Activated B cell treated with CpG ODN at 0.5 μM for 24 hours (primary cell): ENCODE data around the gene ZNF799. TPM values are rescaled to one million over a fixed set of nuclear protein-coding genes. Genes with fewer than 3 reads are reported as not detected.
"Not testable (repeated sequence)": the region's sequence is repeated elsewhere in the genome, so short reads cannot be mapped to it uniquely, and the experiment has no call there.

ENCODE experiments used
- ATAC-seq: fragments of 200-7000 bp; cut with Tn5 transposase; one replicate; pipeline ENCODE4 v1.10.0; 2021; ENCODE audit warnings: low read depth, mild to moderate bottlenecking, moderate library complexity
- CTCF ChIA-PET: fragments of 350-600 bp; sonication (Branson Sonifier 250); formaldehyde crosslinking; loops from one replicate; lab custom pipeline; 2021; ENCODE audit warnings: antibody characterized with exemption; lab: Charles Lee
- POLR2A ChIA-PET: fragments of 350-600 bp; sonication (Branson Sonifier 250); formaldehyde crosslinking; loops from one replicate; lab custom pipeline; 2021; ENCODE audit warnings: antibody characterized with exemption; lab: Charles Lee
- DNase-seq: peaks from one replicate; pipeline ENCODE4 v3.0.0; 2022
- H3K27ac Mint-ChIP-seq: one replicate; pipeline ENCODE4 v1.8.0; 2020; ENCODE audit warnings: mixed read lengths
- H3K27me3 Mint-ChIP-seq: one replicate; pipeline ENCODE4 v1.8.0; 2021; ENCODE audit warnings: mixed read lengths
- H3K36me3 Mint-ChIP-seq: one replicate; pipeline ENCODE4 v1.8.0; 2021; ENCODE audit warnings: low read depth, mixed read lengths
- H3K4me1 Mint-ChIP-seq: one replicate; pipeline ENCODE4 v1.8.0; 2021; ENCODE audit warnings: mixed read lengths
- H3K4me3 Mint-ChIP-seq: one replicate; pipeline ENCODE4 v1.8.0; 2020; ENCODE audit warnings: mild to moderate bottlenecking, mixed read lengths
- H3K9me3 Mint-ChIP-seq: one replicate; pipeline ENCODE4 v1.8.0; 2020; ENCODE audit warnings: mixed read lengths
- intact Hi-C: fragments of 100-400 bp; cut with micrococcal nuclease; formaldehyde crosslinking; loops from one replicate; pipeline ENCODE4 v1.15.1; 2024
- total RNA-seq: library from RNA; stranded (reverse); gene quantifications from 2 replicates; pipeline ENCODE4 v1.2.3, GENCODE V29; 2022
- TF ChIP-seq, protein P1 (sequence below): fragments of 200-600 bp; IDR thresholded peaks from one replicate; pipeline ENCODE4 v1.8.0; 2022; ENCODE audit warnings: antibody characterized with exemption, mild to moderate bottlenecking

Gene ZNF799
- total RNA-seq = 6.8 and 6.9 TPM in 2 replicates

DNA sequence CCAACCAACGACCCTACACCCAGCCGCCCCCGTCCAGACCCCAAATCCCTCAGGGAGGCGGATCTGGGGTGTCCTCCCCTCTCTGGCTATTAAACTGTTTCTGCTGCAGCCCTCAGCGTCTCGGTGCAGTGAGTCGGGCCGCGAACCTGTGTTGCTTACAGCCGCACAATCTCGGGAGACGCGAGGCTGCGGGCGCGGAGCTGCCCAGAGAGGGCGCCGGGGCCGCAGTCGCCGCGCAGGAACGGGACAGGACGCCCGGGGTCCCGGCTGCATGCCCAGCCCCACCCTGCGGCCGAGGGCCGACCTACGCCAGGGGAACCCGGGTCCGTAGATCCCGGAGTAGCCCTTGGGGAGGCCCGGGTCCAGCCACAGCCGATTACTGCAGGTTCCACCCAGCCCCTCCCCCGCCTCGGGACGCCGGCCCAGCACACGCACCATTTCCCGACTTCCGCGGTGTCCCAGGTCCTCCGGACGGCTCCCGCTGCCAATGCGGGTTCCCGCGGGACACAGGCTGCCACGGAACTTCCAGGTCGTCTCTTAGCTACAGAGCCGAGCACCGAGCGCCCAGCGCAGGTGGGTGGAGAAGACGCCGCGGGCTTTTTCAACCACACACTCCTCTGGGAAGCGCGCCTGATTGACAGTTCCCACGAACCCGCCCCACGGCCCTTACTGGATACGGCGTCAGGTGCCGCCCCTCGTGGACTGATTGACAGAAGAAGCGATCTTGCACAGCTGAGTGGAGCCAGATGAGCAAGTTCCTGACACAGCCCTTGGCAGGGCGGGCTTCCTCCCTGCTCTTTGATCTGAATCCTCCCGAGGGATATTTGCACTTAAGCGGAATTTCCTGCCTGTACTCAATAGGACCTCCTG lies at the start of gene ZNF799:
Gene ZNF799 (minus strand): TSS at position 639 of the 870 bp plus-strand sequence. CDS start 201 bp downstream, at position 438.
- peak; percentile 83 for DNase-seq
- TF ChIP-seq, protein P1, sequence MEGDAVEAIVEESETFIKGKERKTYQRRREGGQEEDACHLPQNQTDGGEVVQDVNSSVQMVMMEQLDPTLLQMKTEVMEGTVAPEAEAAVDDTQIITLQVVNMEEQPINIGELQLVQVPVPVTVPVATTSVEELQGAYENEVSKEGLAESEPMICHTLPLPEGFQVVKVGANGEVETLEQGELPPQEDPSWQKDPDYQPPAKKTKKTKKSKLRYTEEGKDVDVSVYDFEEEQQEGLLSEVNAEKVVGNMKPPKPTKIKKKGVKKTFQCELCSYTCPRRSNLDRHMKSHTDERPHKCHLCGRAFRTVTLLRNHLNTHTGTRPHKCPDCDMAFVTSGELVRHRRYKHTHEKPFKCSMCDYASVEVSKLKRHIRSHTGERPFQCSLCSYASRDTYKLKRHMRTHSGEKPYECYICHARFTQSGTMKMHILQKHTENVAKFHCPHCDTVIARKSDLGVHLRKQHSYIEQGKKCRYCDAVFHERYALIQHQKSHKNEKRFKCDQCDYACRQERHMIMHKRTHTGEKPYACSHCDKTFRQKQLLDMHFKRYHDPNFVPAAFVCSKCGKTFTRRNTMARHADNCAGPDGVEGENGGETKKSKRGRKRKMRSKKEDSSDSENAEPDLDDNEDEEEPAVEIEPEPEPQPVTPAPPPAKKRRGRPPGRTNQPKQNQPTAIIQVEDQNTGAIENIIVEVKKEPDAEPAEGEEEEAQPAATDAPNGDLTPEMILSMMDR = no peak
- Mint-ChIP-seq H3K36me3 (peaks cover 4% of the 10 kb centered on the region), H3K4me3 (peak within 1 kb of the TSS; percentile 92), H3K4me1 (peaks cover 22% of the 10 kb centered on the region), H3K27ac (peak within 1 kb of the TSS; percentile 77), H3K27me3 (no peaks in the 10 kb centered on the region), H3K9me3 (no peaks in the 10 kb centered on the region)
- intact Hi-C loops = loop anchor here (1.0 to 2.0 kb wide), 8 partner anchors 36 to 238 kb away; partner anchors contain the start of genes ZNF136, ZNF44, ZNF442 and ZNF443
- CTCF ChIA-PET = no interaction called here
- POLR2A ChIA-PET = interaction anchor here (0.6 to 3.1 kb wide), 9 partner anchors 15 to 1497 kb away, joined by 3 to 12 read pairs (median 6); partner anchors contain the start of genes ZNF136, ZNF44, ZNF442 and ZNF443
- peak; percentile 89 for ATAC-seq

DNA sequence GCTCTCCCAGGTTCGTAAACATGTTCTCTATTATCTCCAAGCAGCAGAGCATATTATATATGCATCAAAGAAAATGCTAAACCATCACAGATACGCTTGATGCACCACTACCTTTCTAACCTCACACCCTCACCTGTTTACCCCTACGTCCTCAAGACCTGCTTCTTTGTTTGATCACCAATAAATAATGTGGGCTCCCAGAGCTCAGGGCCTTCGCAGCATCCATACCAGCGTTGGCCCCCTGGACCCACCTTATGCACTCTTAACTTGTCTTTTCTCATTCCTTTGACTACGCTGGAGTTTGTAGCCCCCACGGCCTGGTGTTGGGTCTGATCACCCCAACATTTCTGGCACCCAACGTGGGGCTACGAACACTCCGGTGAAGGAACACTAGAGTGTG lies 49.8 kb upstream of the ZNF799 start:
- intact Hi-C loops = no loop called here
- Mint-ChIP-seq H3K36me3 (peaks cover 23% of the 10 kb centered on the region), H3K4me1 (no peaks in the 10 kb centered on the region), H3K4me3 (no peak overlapping the region), H3K9me3 (peaks cover 15% of the 10 kb centered on the region), H3K27me3 (no peaks in the 10 kb centered on the region), H3K27ac (no peak overlapping the region)
- ATAC-seq (no peak), DNase-seq (no peak)
- ChIA-PET CTCF (no interaction called here), POLR2A (no interaction called here)
- TF ChIP-seq, protein P1 = no peak

DNA sequence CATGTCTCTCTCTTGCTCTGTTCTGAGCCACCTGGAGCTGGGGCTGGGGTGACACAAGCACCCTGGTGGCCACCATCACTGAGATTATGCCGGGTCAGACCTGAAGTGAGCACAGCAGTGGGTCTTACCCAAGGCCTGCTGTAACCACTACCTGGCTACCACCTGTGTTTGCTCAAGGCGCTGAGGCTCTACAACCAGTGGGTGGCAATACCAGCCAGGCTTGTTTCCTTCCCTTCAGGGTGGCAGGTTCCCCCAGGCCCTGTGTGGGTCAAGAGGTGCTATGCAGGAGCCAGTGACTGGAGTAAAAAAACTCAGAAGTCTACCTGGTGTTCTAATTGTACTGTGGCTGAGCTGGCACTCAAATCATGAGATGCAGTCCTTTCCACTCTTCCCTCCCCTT lies 47.7 kb upstream of the ZNF799 start:
- intact Hi-C loops = no loop called here
- TF ChIP-seq, protein P1 = no peak
- no peaks in the 10 kb centered on the region for H3K4me1 Mint-ChIP-seq
- POLR2A ChIA-PET = no interaction called here
- CTCF ChIA-PET = no interaction called here
- peaks cover 15% of the 10 kb centered on the region for H3K9me3 Mint-ChIP-seq
- H3K4me3 Mint-ChIP-seq = no peak overlapping the region
- no peak overlapping the region for H3K27ac Mint-ChIP-seq
- peaks cover 18% of the 10 kb centered on the region for H3K36me3 Mint-ChIP-seq
- ATAC-seq (no peak), DNase-seq (no peak)
- H3K27me3 Mint-ChIP-seq = no peaks in the 10 kb centered on the region

DNA sequence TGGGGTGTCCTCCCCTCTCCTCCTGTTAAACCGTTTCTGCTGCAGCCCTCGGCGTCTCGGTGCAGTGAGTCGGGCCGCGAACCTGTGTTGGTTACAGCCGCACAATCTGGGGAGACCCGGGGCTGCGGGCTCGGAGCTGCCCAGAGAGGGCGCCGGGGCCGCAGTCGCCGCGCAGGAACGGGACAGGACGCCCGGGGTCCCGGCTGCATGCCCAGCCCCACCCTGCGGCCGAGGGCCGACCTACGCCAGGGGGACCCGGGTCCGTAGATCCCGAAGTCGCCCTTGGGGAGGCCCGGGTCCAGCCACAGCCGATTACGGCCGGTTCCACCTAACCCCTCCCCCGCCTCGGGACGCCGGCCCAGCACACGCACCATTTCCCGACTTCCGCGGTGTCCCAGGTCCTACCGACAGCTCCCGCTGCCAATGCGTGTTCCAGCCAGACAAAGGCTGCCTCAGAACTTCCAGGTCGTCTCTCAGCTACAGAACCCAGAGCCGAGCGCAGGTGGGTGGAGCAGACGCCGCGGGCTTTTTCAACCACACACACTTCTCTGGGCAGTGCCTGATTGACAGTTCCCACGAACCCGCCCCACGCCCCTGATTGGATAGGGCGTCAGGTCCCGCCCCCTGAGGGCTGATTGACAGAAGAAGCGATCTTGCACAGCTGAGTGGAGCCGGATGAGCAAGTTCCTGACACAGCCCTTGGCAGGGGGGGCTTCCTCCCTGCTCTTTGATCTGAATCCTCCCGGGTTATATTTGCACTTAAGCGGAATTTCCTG lies 39.7 kb upstream of the ZNF799 start, which contains the start of gene ZNF443:
Gene ZNF443 (minus strand): TSS at position 481 of the 776 bp plus-strand sequence. CDS start 107 bp downstream, at position 374.
- DNase-seq = peak; percentile 98
- Mint-ChIP-seq H3K4me3 (peak within 1 kb of the TSS; percentile 100), H3K9me3 (peaks cover 13% of the 10 kb centered on the region), H3K36me3 (peaks cover 7% of the 10 kb centered on the region), H3K27ac (peak within 1 kb of the TSS; percentile 89), H3K27me3 (no peaks in the 10 kb centered on the region), H3K4me1 (peaks cover 27% of the 10 kb centered on the region)
- ATAC-seq = peak; percentile 95
- TF ChIP-seq, protein P1 = no peak
- ChIA-PET CTCF (no interaction called here), POLR2A (interaction anchor here (0.5 to 2.0 kb wide), 18 partner anchors 13 to 1723 kb away, joined by 3 to 14 read pairs (median 4); partner anchors contain the start of genes ZNF433, ZNF44, ZNF442 and ZNF563)
- intact Hi-C loops = loop anchor here (1.0 to 2.0 kb wide), 7 partner anchors 39 to 592 kb away; partner anchors contain the start of genes ZNF439, ZNF44, ZNF442 and ZNF563

DNA sequence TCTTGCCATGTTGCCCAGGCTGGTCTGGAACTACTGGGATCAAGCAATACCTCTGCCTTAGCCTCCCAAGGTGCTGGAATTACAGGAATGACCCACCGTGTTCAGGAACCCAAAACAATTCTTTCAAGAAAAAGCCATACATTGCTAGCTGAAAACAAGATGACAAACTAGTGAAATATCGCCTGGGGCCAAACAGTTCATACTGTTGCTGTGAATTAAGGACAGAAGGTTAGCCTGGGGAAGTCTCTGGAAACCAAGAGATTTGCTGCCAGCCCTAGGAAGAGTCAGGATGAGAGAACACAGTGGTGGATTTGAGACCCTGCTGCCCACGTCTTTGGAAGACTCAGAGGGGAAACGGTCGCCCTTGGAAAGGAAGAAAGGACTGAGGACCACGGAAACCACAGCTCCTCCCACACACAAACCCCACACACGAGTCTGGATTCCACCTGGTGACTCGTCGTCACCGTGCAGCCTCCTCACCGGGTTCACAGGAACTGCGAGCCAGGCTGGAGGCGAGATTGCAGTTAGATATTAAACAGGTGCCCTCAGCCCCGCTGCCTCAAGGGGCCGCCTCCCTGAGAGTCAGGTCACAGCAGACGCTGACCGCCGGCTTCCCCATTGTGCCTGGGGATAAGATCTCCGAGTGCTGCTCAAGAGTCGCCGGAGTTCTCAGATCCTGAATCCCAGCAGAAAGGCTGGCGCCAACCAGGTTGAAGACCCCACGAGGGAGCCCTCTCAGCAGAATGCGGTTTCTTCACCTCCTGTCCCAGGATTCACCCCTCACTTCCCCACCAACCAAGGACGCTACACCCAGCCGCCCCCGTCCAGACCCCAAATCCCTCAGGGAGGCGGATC lies 38.8 kb upstream of the ZNF799 start:
- Mint-ChIP-seq H3K27ac (peak overlapping the region; percentile 69), H3K4me1 (peaks cover 27% of the 10 kb centered on the region), H3K9me3 (peaks cover 13% of the 10 kb centered on the region), H3K4me3 (peak overlapping the region; percentile 100)
- H3K36me3 Mint-ChIP-seq, H3K27me3 Mint-ChIP-seq, CTCF ChIA-PET: not testable (repeated sequence)
- intact Hi-C loops = loop anchor here (1.0 to 2.0 kb wide), 5 partner anchors 45 to 146 kb away; partner anchors contain the start of genes ZNF44, ZNF442, ZNF563 and ZNF709
- ATAC-seq = peak; percentile 16
- POLR2A ChIA-PET = interaction anchor here (0.5 to 2.0 kb wide), 9 partner anchors 14 to 404 kb away, joined by 3 to 10 read pairs (median 5); partner anchors contain the start of genes ZNF433, ZNF442, ZNF563 and ZNF709
- peak; percentile 21 for DNase-seq

DNA sequence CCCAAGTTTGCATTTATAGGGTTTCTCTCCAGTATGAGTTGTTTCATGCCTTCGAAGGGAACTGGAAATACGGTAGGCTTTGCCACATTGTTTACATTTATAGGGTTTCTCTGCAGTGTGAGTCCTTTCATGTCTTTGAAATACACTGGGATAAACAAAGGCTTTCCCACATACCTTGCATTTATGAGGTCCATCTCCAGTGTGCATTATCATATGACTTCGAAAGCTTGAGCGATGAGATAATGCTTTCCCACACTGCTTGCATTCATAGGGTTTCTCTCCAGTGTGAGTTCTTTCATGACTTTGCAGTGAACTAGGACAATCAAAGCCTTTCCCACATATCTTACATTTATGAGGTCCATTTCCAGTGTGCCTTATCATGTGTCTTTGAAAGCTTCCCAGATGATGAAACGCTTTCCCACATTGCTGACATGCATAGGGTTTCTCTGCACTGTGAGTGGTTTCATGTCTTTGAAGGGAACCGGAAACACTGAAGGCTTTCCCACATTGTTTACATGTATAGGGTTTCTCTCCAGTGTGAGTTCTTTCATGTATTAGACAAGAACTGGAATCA lies 29.7 kb upstream of the ZNF799 start:
- ATAC-seq, POLR2A ChIA-PET, H3K27ac Mint-ChIP-seq, H3K4me1 Mint-ChIP-seq, DNase-seq, CTCF ChIA-PET, H3K27me3 Mint-ChIP-seq, H3K4me3 Mint-ChIP-seq, intact Hi-C loops: not testable (repeated sequence)
- Mint-ChIP-seq H3K9me3 (peaks cover 17% of the 10 kb centered on the region), H3K36me3 (peaks cover 38% of the 10 kb centered on the region)
